Peyer's patch (tissue), 4 donors: ENCODE data around the gene SLC27A2.

ENCODE experiments used
- CTCF ChIP-seq, 6 experiments: fragments of 450-650 bp in 4 of 6; fragments of 200-600 bp in 2 of 6; sonication (generic) in 1 of 6; IDR thresholded peaks; one replicate each; pipeline ENCODE4 v1.5.1; 2017 to 2019; ENCODE audit warnings: antibody characterized with exemption in 6 of 6, mild to moderate bottlenecking in 3 of 6, moderate library complexity in 1 of 6
- POLR2A ChIP-seq, 2 donors: fragments of 450-650 bp; IDR thresholded peaks; one replicate each; pipeline ENCODE4 v1.5.1; 2017; ENCODE audit warnings: antibody characterized with exemption in 2 of 2, mild to moderate bottlenecking in 2 of 2, moderate library complexity in 2 of 2

DNA sequence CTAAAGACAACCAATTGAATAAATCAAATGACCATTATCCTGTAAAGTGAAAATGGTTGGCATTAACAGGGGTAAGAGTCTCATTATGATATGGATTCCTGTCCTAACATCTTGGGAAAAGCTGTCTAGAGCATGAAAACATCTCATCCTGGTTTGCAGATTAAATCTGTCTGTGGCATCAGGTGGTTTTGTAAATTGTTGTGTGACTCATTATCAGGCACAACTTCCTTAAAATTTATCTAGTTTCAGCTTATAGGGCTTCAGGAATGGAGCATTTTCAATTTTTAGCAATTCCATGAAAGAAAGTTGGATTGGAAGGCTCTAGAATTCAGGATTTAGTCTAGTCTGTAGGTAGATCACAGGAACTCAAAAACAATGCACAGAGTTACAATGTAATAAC, 31.1 kb upstream of the SLC27A2 start:
- no peak for TF ChIP-seq CTCF (IDR thresholded peaks at IDR 0.05)
- TF ChIP-seq POLR2A (IDR thresholded peaks at IDR 0.05): no peak
